GM10847 (cell line): ENCODE results near the gene SRRM1.

Experiments
- POLR2A ChIP-seq: IDR thresholded peaks from 2 replicates; pipeline ENCODE4 v1.6.1; 2011; ENCODE audit not compliant: insufficient read length; ENCODE audit errors: extremely low read depth

SRRM1 gene

DNA sequence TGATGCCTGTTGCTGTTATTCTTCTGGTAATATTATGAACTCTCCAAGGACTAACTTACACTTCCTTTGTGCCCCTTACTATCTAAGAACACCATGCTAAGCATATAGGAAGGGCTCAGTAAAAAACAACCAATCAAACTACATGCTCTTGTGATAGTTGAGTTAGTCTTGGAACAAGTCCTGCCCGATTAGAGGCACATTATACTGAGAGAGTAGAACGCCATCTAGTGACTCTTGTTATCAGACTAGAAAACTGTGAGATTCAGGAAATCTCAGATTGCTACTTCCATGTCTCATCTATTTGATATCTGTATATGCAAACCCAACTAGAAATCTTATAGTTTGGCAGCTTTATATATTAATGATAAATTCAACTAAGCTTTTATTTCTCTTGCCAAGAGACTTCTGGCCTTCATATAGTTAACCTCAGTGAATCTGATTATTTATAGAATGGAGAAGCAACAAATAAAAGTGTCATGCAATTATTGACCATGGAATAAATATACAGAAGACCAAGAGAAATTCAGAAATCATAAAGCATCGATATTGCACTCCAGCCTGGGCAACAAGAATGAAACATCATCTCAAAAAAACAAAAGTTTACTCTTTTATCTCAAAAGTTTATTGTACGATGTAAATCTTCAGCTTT lies 7.8 kb upstream of the SRRM1 start:
- no peak for TF ChIP-seq POLR2A

DNA sequence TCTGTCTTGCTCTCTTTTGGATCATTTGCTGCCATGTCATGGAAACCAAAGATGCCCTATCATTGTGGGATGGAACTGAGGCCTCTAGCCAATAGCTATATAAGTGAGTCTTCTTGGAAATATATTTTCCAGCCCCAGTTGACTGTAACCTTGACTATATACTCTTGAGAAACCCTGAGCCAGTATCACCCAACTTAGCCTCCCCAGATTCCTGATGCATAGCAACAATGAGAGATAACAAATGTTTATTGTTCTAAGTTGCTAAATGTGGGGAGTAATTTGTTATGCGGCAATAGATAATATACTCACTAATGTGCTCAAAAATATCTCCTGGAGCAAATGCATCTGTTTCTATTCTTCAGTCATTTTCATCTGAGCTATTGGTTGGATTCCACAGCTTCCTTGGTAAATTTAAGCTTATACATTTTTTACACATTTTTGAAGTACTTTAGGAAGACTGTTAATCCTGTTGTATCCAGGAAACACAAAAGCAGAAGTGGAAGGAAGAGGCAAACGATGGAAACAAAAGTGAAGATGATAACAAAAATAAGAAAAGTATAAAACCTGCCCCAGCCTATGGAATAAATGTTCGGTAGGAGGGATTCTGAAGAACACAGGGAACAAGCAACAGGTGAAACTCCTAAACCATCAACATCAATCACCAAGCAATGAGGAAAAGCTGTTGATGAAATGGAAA lies 6.3 kb upstream of the SRRM1 start:
- TF ChIP-seq POLR2A: no peak

DNA sequence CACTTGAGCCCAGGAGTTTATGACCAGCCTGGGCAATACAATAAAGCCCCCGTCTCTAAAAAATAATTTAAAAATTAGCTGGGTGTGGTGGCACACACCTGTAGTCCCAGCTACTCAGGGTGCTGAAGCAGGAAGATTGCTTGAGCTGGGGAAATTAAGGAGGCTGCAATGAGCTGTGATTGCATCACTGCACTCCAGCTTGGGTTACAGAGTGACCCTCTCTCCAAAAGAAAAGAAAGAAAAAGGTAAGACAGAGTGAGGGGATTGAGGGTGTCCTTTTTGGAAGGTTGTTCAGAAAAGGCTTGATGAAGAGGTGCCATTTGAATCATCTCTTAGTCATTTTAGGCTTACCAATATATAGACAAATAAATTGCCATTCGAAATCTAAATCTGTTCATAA lies 4.0 kb upstream of the SRRM1 start:
- no peak for TF ChIP-seq POLR2A

DNA sequence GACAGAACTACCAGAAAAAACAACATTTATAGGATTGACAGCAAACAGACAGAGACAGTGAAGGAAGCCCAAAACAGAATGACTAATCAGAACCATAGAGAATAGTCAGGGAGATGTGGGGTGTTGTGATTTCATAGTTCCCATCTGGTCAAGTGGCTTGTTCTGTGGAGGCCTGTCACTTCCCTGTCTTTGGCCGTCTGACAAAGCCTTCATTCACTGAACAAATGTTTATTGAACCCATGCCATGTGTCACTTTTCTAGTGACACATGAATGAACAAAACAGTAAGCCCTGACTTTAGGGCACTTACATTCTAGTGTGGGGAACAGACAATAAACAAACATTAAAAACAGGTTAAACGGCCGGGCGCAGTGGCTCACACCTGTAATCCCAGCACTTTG lies 3.2 kb upstream of the SRRM1 start:
- no peak for TF ChIP-seq POLR2A

DNA sequence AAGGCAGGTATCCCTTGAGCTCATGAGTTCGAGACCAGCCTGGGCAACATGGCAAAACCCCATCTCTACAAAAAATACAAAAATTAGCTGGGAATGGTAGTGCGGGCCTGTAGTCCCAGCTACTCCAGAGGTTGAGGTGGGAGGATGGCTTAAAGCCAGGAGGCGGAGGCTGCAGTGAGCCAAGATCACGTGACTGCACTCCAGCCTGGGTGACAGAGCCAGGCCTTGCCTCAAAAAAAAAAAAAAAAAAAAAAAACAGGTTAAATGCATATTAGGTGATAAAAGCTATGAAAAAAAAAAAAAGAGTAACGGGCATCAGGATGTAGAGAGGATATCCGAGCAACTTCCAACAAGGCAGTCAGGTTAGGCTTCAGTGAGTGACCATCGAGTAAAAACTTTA lies 2.8 kb upstream of the SRRM1 start:
- no peak for TF ChIP-seq POLR2A

DNA sequence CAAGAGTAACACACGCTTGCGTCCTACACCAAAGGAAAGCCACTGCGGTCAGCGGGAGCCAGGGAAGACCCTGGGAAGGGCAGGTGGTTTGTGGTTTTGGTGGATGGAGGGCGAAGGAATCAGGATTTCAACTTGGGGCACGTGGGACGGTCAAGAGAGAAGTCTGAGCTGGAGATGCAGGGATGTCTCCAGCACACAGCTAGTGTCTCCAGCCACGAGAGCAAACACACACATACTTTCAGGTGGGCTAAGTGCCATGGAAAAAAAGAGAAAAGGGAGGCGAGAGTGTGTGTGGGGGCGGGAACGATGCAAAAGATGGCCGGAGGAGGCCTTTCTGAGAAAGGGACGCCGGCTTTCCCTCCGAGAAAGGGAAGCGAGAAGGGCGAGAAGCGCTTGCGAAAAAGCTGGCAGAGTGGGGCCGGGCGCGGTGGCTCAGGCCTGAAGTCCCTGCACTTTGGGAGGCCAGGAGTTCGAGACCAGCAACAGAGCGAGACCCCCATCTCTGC lies 1.4 kb upstream of the SRRM1 start:
- no peak for TF ChIP-seq POLR2A

DNA sequence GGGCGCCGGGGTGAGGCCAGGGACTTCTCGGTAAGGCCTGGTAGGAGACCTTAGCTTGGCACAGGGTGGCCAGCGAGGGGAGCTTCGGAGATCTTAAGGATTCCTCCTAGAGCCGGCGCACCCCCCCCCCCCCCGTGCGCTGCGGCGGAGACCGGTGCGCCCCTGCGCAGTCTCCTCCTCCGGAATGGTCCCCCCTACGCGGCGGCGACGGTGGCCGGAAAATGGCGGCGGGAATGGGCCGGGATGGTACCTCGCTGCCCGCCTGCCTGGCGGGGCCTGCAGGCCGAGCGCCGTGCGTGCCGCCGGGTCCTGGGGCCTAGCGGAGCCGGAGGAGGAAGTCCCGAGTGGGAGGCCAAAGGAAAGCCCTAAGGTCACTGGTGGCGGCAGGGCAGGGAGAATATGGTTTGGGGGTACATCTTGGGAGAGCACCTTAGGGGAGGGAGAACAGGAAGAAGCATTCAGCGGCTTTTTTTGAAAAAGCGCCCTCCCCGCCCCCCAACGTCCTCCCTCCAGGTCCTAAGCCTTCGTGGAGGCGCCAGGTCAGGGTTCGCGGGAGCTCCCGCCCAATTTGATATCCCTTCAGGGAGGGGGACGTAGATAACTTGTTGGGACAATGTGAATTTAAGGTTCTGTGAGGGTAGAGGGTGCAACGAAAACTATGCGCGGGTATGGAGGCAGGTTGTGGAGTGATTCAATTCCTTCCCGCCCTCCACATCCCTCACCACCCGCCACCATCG lies 429 bp downstream of the SRRM1 start:
- no peak for TF ChIP-seq POLR2A

DNA sequence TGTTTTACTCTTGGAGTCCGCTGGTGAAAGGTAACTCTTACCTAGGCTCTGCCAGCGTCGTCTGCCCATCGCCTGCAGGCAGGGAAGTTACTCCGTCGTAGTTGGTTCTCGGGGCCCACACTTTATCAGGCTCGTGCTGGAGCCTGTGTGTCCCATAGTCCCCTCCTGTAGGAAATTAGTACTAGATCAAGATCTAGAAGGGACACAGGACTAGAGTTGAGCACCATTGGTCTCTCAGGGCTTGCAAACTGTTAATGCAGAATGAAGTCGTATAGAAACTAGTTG lies 940 bp downstream of the SRRM1 start:
- TF ChIP-seq POLR2A: no peak

DNA sequence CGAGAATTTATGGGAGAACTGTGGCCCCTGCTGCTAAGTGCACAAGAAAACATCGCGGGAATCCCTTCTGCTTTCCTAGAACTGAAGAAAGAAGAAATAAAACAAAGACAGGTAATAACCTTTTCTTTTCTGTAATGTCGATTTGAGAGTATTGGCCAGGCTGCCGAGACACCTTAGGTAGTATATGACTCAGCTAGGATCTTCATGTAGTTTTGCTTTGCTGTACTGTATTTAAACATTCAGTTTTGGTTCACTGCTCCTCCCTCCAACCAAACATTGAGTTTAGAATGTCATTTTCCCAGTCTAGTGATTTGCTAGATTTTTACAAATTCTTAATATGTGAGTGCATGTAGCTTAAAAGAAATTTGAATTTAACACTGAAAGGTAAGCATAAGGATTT lies 5.8 kb downstream of the SRRM1 start:
- no peak for TF ChIP-seq POLR2A

DNA sequence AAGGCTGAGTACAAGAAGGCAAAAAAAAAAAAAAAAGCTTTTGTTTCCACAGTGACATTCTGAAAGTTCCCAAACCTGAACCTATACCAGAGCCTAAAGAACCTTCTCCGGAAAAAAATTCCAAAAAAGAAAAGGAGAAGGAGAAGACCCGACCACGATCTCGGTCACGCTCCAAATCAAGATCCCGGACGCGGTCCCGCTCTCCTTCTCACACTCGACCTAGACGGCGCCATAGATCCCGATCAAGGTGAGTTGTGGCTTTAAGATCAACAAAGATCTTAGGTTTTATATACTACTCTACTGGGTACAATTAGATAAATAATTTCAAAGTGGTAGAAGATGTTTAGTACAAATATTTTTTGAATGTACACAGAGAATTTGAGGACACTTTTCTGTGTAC lies 9.3 kb downstream of the SRRM1 start:
- TF ChIP-seq POLR2A: no peak

DNA sequence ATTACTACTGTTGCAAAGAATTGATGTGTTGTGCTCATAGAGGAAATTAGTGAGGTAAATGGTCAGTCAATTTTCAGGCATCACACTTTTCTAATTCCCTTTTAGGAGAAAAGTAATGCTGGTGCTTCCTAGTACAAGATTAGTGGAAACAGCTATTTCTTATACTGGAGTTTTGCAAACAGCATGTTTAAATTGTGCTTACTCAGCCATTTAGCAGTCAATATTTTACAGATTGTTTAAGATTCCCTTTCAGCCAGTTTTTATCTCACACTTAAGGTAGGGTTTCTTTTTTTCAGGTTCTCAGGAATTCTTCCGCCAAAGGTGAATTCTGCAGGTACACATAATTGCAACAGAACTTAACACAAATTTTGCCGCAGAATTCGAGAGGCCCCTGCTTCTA lies 10.9 kb downstream of the SRRM1 start:
- no peak for TF ChIP-seq POLR2A

DNA sequence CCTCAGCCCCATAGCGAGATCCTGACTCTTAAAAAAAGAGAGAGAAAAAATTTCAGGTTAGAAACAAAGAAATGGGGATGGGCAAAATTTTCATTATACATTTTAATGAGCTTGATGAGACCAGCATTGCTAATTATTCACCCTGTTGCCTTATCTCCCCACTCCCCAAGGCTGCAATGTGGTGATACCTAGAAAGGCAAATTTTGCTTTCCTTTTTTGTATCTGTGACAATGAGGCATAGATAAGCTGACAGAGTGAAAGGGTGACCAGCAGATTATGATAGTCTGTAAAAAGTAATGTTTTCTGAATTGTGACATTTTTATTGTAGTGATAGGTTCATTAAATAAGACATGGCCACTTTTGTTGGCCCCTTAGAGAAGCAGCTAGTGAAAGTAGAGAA lies 12.9 kb downstream of the SRRM1 start:
- TF ChIP-seq POLR2A: no peak

DNA sequence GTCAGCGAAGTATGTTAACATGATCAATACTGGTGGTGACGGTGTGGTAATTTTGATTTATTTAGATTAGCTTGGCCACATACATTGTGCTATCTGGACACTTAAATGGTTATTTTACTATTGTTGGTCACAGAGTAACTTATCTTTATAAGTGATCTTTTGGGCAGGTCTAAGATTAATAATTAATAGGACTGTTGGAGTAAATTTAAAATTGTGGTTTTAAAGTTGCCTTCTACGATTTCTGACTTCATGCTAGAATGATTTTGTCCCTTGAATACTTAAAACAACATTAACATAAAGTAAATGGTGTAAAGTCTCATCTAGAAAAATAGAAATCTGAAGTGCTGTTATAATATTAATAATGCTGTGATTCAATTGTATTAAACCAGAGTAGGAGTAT lies 14.7 kb downstream of the SRRM1 start:
- TF ChIP-seq POLR2A: no peak

DNA sequence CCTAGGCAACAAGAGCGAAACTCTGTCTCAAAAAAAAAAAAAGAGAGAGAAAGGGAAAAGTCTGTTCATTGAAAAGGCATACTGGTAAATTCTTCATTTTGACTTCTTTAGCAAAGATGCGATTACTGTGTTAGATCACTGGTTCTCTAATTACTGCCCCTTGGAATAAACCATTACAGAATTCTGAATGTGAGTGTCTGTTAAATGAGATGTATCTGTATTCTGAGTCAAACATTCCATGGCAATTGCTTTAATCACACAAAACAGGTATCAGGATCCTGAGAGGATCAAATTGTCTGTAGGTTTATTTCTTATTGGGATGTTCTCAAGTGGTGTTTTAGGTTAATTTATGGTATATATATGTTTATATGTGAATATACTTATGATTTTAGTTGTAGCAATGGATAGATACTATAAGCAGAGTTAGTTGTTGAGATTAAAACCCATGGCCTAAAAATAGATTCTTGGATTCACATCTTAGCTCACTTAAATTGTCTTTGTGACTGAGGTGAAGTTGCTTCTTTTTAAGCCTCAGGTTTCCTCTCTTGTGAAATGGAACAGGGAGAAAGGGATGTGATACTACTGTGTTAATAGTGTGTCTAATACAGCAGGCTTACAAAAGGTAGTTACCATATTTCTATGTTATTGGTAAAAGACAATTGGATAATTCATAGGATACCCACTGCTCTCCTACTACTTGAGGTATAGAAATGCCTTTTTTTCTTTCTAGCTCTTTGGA lies 16.2 kb downstream of the SRRM1 start:
- TF ChIP-seq POLR2A: no peak

DNA sequence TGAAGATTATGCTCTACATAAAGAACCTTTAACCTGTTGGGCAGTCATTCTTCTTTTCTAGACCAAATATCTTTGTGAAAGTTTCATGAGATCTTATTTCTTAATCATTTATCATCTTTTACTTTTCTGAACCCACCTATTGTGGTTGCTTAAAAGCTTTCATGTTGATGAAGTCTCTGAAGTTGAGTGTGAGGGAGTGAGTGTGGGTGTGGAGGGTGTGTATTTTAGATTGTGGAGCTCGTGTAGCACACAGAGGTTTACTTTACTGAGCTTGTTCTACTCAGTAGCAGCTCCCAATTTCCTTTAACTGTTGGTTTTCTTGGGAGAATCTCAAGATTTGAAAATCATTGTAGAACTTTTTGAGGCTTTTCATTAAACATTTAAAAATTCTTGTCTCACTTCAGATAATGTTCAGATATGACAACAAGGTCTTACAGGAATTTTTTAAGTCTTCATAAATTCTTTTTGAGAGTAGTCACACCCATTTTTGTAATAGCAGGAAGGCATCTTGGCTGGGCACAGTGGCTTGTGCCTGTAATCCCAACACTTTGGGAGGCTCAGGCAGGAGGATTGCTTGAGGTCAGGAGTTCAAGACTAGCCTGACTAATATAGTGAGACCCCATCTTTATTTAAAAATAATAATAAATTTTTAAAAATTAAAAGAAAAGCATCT lies 17.0 kb downstream of the SRRM1 start:
- TF ChIP-seq POLR2A: no peak
